ENCODE data around the gene DOCK11.

The DOCK11 gene

GRCh38 chrX:118448273-118448783 lies 47.3 kb upstream of the DOCK11 start:
- CTCF ChIA-PET, result interaction anchor here (2.5 kb wide), 1 partner anchor 11 kb away, joined by 13 read pairs; no protein-coding TSS in a partner anchor
- H3K27ac ChIP-seq (ENCODE audit: extremely low read depth, low read depth, low read length), result no peak overlapping the region
- H3K36me3 ChIP-seq (ENCODE audit: control insufficient read depth in 2 of 2, insufficient read depth in 1 of 2, low read length in 2 of 2), result peaks cover 9 to 26% of the 10 kb centered on the region in 2 experiments
- no peak overlapping the region for H3K4me3 ChIP-seq (ENCODE audit: low read depth, low read length)
- POLR2A ChIA-PET, result no interaction called here
- H3K4me1 ChIP-seq (ENCODE audit: control insufficient read depth, insufficient read depth, low read length), result no peaks in the 10 kb centered on the region
- H3K9me3 ChIP-seq (ENCODE audit: control insufficient read depth, insufficient read depth, low read depth, low read length), result no peaks in the 10 kb centered on the region
- TF ChIP-seq ZNF335 (tag by site-specific recombination; conservative IDR thresholded peaks at IDR 0.05) (peak; percentile 34), ZBTB6 (tag by site-specific recombination; IDR thresholded peaks at IDR 0.05) (no peak)

- Histone ChIP-seq H3K4me3 (ENCODE audit: low read depth, low read length) (no peak overlapping the region), H3K9me3 (ENCODE audit: control insufficient read depth, insufficient read depth, low read depth, low read length) (no peaks in the 10 kb centered on the region), H3K27ac (ENCODE audit: extremely low read depth, low read depth, low read length) (no peak overlapping the region), H3K4me1 (ENCODE audit: control insufficient read depth, insufficient read depth, low read length) (no peaks in the 10 kb centered on the region), H3K36me3 (ENCODE audit: control insufficient read depth in 2 of 2, insufficient read depth in 1 of 2, low read length in 2 of 2) (peaks cover 0 to 9% of the 10 kb centered on the region in 2 experiments; a peak in 1 of 3 replicates)
- TF ChIP-seq ZNF169 (tag by site-specific recombination; IDR thresholded peaks at IDR 0.05) (no peak), ZNF548 (tag by site-specific recombination; IDR thresholded peaks at IDR 0.05) (no peak), ZBTB8A (tag by site-specific recombination; IDR thresholded peaks at IDR 0.05) (no peak), ZNF707 (tag by site-specific recombination; IDR thresholded peaks at IDR 0.05) (no peak), WT1 (tag by site-specific recombination; IDR thresholded peaks at IDR 0.05) (peak; percentile 92)
- ChIA-PET POLR2A (no interaction called here), CTCF (no interaction called here)
Observed at GRCh38 chrX:118455013-118455412, 40.6 kb upstream of the DOCK11 start.

GRCh38 chrX:118459494-118459893 lies 36.1 kb upstream of the DOCK11 start:
- ChIA-PET CTCF (interaction anchor here (0.6 to 2.3 kb wide), 29 partner anchors 10 to 1635 kb away, joined by 3 to 62 read pairs (median 3); no protein-coding TSS in a partner anchor), POLR2A (interaction anchor here (1.1 to 1.3 kb wide), 2 partner anchors 36 to 142 kb away, joined by 3 to 9 read pairs; partner anchors contain the start of gene DOCK11)
- TF ChIP-seq PRDM4 (tag by site-specific recombination; IDR thresholded peaks at IDR 0.05), result peak; percentile 52; the same call in 1 of the 2 replicates
- peak; percentile 27; the same call in 1 of the 2 replicates for TF ChIP-seq CTCF (tag by site-specific recombination; IDR thresholded peaks at IDR 0.05)
- TF ChIP-seq ZNF2 (tag by site-specific recombination; IDR thresholded peaks at IDR 0.05), result no peak
- no peak for TF ChIP-seq ZNF169 (tag by site-specific recombination; IDR thresholded peaks at IDR 0.05)
- peak; percentile 24; the same call in 1 of the 2 replicates for TF ChIP-seq PRDM6 (tag by site-specific recombination; IDR thresholded peaks at IDR 0.05)
- peak; percentile 78 for TF ChIP-seq ZNF654 (tag by site-specific recombination; IDR thresholded peaks at IDR 0.05; ENCODE audit: low read depth)
- TF ChIP-seq SALL2 (tag by site-specific recombination; IDR thresholded peaks at IDR 0.05; ENCODE audit: borderline replicate concordance), result no peak

More at GRCh38 chrX:118459494-118459893, 36.1 kb upstream of the DOCK11 start:
- Histone ChIP-seq H3K27ac (ENCODE audit: extremely low read depth, low read depth, low read length) (no peak overlapping the region), H3K4me1 (ENCODE audit: control insufficient read depth, insufficient read depth, low read length) (no peaks in the 10 kb centered on the region), H3K36me3 (ENCODE audit: control insufficient read depth in 2 of 2, insufficient read depth in 1 of 2, low read length in 2 of 2) (no peaks in the 10 kb centered on the region), H3K9me3 (ENCODE audit: control insufficient read depth, insufficient read depth, low read depth, low read length) (no peaks in the 10 kb centered on the region), H3K4me3 (ENCODE audit: low read depth, low read length) (no peak overlapping the region)

Measured in HEK293 (cell line).